Liver (tissue), 9 donors: ENCODE measurements around the gene AP2A2. TPM values are rescaled to one million over a fixed set of nuclear protein-coding genes. Genes with fewer than 3 reads are reported as not detected.

Experiments used
- DNase-seq: peaks from one replicate; pipeline ENCODE4 v3.0.0-alpha.2; 2017; ENCODE audit warnings: low spot score
- H3K27ac ChIP-seq, 2 donors: one replicate each; pipeline ENCODE4 v1.7.0; 2013; ENCODE audit warnings: inconsistent platforms in 2 of 2, low read length in 2 of 2, control low read depth in 1 of 2, low read depth in 1 of 2, mild to moderate bottlenecking in 1 of 2
- H3K27me3 ChIP-seq, 4 donors: one replicate each; pipeline versions ENCODE4 v1.6.1 to v1.7.0; 2013; ENCODE audit warnings: low read length in 3 of 4, inconsistent platforms in 1 of 4, mild to moderate bottlenecking in 1 of 4, moderate library complexity in 1 of 4; ENCODE audit not compliant: control insufficient read depth in 4 of 4, insufficient read depth in 4 of 4
- H3K36me3 ChIP-seq, 4 donors: one replicate each; pipeline versions ENCODE4 v1.6.1 to v1.7.0; 2013; ENCODE audit warnings: low read length in 3 of 4, mild to moderate bottlenecking in 3 of 4, low read depth in 1 of 4, moderate library complexity in 1 of 4; ENCODE audit not compliant: control insufficient read depth in 4 of 4, insufficient read depth in 3 of 4
- H3K4me1 ChIP-seq, 4 donors: one replicate each; pipeline versions ENCODE4 v1.6.1 to v1.7.0; 2013; ENCODE audit warnings: low read length in 3 of 4, mild to moderate bottlenecking in 3 of 4, moderate library complexity in 1 of 4; ENCODE audit not compliant: control insufficient read depth in 4 of 4, insufficient read depth in 4 of 4
- H3K4me3 ChIP-seq, 3 donors: one replicate each; pipeline versions ENCODE4 v1.6.1 to v1.7.0; 2013; ENCODE audit warnings: low read length in 3 of 3, control low read depth in 1 of 3, low read depth in 1 of 3, mild to moderate bottlenecking in 1 of 3
- H3K9ac ChIP-seq, 2 donors: one replicate each; pipeline ENCODE4 v1.7.0; 2013; ENCODE audit warnings: low read length in 2 of 2, mild to moderate bottlenecking in 2 of 2, moderate library complexity in 2 of 2, control low read depth in 1 of 2, low read depth in 1 of 2
- H3K9me3 ChIP-seq, 4 donors: one replicate each; pipeline versions ENCODE4 v1.6.1 to v1.7.0; 2013; ENCODE audit warnings: low read length in 3 of 4; ENCODE audit not compliant: control insufficient read depth in 4 of 4
- EGR1 ChIP-seq, 2 donors: IDR thresholded peaks; 2 replicates each; pipeline ENCODE4 v1.6.1; 2016 to 2018; ENCODE audit warnings: antibody characterized with exemption in 2 of 2, low read depth in 2 of 2
- FOXA1 ChIP-seq: IDR thresholded peaks from 2 replicates; pipeline ENCODE4 v1.6.1; 2016; ENCODE audit warnings: antibody characterized with exemption
- GABPA ChIP-seq, 2 donors: IDR thresholded peaks in 1 of 2; conservative IDR thresholded peaks in 1 of 2; 2 replicates each; pipeline ENCODE4 v1.6.1; 2016; ENCODE audit warnings: antibody characterized with exemption in 2 of 2, mild to moderate bottlenecking in 1 of 2, moderate library complexity in 1 of 2
- HNF4A ChIP-seq, 2 donors: conservative IDR thresholded peaks; 2 replicates each; pipeline ENCODE4 v1.6.1; 2016; ENCODE audit warnings: antibody characterized with exemption in 2 of 2, mild to moderate bottlenecking in 2 of 2
- HNF4G ChIP-seq: IDR thresholded peaks from 2 replicates; pipeline ENCODE4 v1.6.1; 2016; ENCODE audit warnings: antibody characterized with exemption
- JUND ChIP-seq, 2 donors: IDR thresholded peaks; 2 replicates each; pipeline ENCODE4 v1.6.1; 2016; ENCODE audit warnings: antibody characterized with exemption in 2 of 2
- NR2F2 ChIP-seq: IDR thresholded peaks from 2 replicates; pipeline ENCODE4 v1.6.1; 2016; ENCODE audit warnings: antibody characterized with exemption
- REST ChIP-seq: IDR thresholded peaks from 2 replicates; pipeline ENCODE4 v1.6.1; 2016; ENCODE audit warnings: antibody characterized with exemption, mild to moderate bottlenecking
- RXRA ChIP-seq, 2 donors: IDR thresholded peaks; 2 replicates each; pipeline ENCODE4 v1.6.1; 2017 to 2018; ENCODE audit warnings: antibody characterized with exemption in 2 of 2, mild to moderate bottlenecking in 1 of 2
- SP1 ChIP-seq: IDR thresholded peaks from 2 replicates; pipeline ENCODE4 v1.6.1; 2018; ENCODE audit warnings: antibody characterized with exemption, mild to moderate bottlenecking
- TAF1 ChIP-seq: conservative IDR thresholded peaks from 2 replicates; pipeline ENCODE4 v1.6.1; 2016; ENCODE audit warnings: antibody characterized with exemption, mild to moderate bottlenecking
- YY1 ChIP-seq: IDR thresholded peaks from 2 replicates; pipeline ENCODE4 v1.6.1; 2016; ENCODE audit warnings: antibody characterized with exemption, mild to moderate bottlenecking
- WGBS: extraction: QIAGEN DNeasy Blood & Tissue Kit; methylation state at CpG from one replicate; pipeline ENCODE4 v1.1.7; 2013; 5-methylcytosine and 5-hydroxymethylcytosine counted together
- polyA plus RNA-seq, 2 donors: library from polyadenylated mRNA; stranded (reverse) in 1 of 2; unstranded in 1 of 2; fragments of 200-250 nt in 1 of 2; fragments of >200 nt in 1 of 2; fragmentation: Nextera tagmentation in 1 of 2; extraction: Ambion mirVana in 1 of 2; gene quantifications; one replicate each; pipeline versions ENCODE4 v1.2.1 to v1.2.3, GENCODE V29; 2013 to 2015
- total RNA-seq, 2 donors: library from RNA; depleted of rRNA; stranded (reverse); fragments of >200 nt; gene quantifications; one replicate each; pipeline ENCODE4 v1.2.3, GENCODE V29; 2014
- TF ChIP-seq, protein P1 (sequence below): IDR thresholded peaks from 2 replicates; pipeline ENCODE4 v1.6.1; 2016; ENCODE audit warnings: antibody characterized with exemption
- TF ChIP-seq, protein P2 (sequence below): fragments of 150-350 bp; IDR thresholded peaks from 2 replicates; pipeline ENCODE4 v1.5.1; 2017; ENCODE audit warnings: improper control_type of control experiment, low read depth, low read length; ENCODE audit not compliant: missing input control
- TF ChIP-seq, protein P3 (sequence below): IDR thresholded peaks from 2 replicates; pipeline ENCODE4 v1.6.1; 2016; ENCODE audit warnings: antibody characterized with exemption
- donor health status: healthy.
- donor health status: healthy.
- donor health status: healthy.
- donor health status: healthy.
- donor health status: healthy.

Gene AP2A2
- total and polyA plus RNA-seq, 4 donors, result 20.5 to 39.7 (median 23.8) TPM

- no peak for TF ChIP-seq FOXA1
- no peak for TF ChIP-seq TAF1
- TF ChIP-seq, protein P1, sequence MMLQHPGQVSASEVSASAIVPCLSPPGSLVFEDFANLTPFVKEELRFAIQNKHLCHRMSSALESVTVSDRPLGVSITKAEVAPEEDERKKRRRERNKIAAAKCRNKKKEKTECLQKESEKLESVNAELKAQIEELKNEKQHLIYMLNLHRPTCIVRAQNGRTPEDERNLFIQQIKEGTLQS, result no peak
Measured at GRCh38 chr11:1028616-1029015, 102.9 kb downstream of the AP2A2 start (continued).

GRCh38 chr11:1029051-1029450 lies 103.4 kb downstream of the AP2A2 start:
- no peak overlapping the region for H3K27ac ChIP-seq
- no peaks in the 10 kb centered on the region for H3K4me1 ChIP-seq
- TF ChIP-seq GABPA (IDR thresholded peaks at IDR 0.05 in 1 of 2, conservative IDR thresholded peaks at IDR 0.05 in 1 of 2), result no peak
- WGBS, result 81% methylated on average over 25 of the region's 25 CpGs
- no peak overlapping the region for H3K9ac ChIP-seq
- H3K27me3 ChIP-seq, result no peaks in the 10 kb centered on the region
- H3K4me3 ChIP-seq, result no peak overlapping the region
- no peaks in the 10 kb centered on the region for H3K9me3 ChIP-seq
- peaks cover 0 to 2% (median 0%) of the 10 kb centered on the region in 4 donors for H3K36me3 ChIP-seq
- DNase-seq, result no peak

- no peak overlapping the region for H3K9ac ChIP-seq
- H3K9me3 ChIP-seq, result no peaks in the 10 kb centered on the region
- no peaks in the 10 kb centered on the region for H3K27me3 ChIP-seq
- no peaks in the 10 kb centered on the region for H3K4me1 ChIP-seq
- WGBS, result 53% methylated on average over 16 of the region's 16 CpGs
- DNase-seq, result no peak
- TF ChIP-seq, protein P2, sequence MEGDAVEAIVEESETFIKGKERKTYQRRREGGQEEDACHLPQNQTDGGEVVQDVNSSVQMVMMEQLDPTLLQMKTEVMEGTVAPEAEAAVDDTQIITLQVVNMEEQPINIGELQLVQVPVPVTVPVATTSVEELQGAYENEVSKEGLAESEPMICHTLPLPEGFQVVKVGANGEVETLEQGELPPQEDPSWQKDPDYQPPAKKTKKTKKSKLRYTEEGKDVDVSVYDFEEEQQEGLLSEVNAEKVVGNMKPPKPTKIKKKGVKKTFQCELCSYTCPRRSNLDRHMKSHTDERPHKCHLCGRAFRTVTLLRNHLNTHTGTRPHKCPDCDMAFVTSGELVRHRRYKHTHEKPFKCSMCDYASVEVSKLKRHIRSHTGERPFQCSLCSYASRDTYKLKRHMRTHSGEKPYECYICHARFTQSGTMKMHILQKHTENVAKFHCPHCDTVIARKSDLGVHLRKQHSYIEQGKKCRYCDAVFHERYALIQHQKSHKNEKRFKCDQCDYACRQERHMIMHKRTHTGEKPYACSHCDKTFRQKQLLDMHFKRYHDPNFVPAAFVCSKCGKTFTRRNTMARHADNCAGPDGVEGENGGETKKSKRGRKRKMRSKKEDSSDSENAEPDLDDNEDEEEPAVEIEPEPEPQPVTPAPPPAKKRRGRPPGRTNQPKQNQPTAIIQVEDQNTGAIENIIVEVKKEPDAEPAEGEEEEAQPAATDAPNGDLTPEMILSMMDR, result no peak
- TF ChIP-seq, protein P1, result no peak
- TF ChIP-seq JUND (IDR thresholded peaks at IDR 0.05) (no peak), FOXA1 (no peak), GABPA (IDR thresholded peaks at IDR 0.05 in 1 of 2, conservative IDR thresholded peaks at IDR 0.05 in 1 of 2) (no peak), SP1 (no peak), NR2F2 (no peak), HNF4A (conservative IDR thresholded peaks at IDR 0.05) (no peak), RXRA (IDR thresholded peaks at IDR 0.05) (no peak), YY1 (no peak), HNF4G (no peak), REST (no peak), EGR1 (IDR thresholded peaks at IDR 0.05; ENCODE audit: low read depth in 2 of 2) (no peak)
- TF ChIP-seq, protein P3, sequence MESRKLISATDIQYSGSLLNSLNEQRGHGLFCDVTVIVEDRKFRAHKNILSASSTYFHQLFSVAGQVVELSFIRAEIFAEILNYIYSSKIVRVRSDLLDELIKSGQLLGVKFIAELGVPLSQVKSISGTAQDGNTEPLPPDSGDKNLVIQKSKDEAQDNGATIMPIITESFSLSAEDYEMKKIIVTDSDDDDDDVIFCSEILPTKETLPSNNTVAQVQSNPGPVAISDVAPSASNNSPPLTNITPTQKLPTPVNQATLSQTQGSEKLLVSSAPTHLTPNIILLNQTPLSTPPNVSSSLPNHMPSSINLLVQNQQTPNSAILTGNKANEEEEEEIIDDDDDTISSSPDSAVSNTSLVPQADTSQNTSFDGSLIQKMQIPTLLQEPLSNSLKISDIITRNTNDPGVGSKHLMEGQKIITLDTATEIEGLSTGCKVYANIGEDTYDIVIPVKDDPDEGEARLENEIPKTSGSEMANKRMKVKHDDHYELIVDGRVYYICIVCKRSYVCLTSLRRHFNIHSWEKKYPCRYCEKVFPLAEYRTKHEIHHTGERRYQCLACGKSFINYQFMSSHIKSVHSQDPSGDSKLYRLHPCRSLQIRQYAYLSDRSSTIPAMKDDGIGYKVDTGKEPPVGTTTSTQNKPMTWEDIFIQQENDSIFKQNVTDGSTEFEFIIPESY, result no peak
- no peak overlapping the region for H3K27ac ChIP-seq
- H3K4me3 ChIP-seq, result no peak overlapping the region
- peaks cover 0 to 1% (median 0%) of the 10 kb centered on the region in 4 donors for H3K36me3 ChIP-seq
Measured at GRCh38 chr11:1029654-1030053, 104.0 kb downstream of the AP2A2 start.
